ENCODE results near the gene BOLA1. TPM values are rescaled to one million over a fixed set of nuclear protein-coding genes. Genes with fewer than 3 reads are reported as not detected.

BOLA1 gene
- polyA plus RNA-seq, 1 experiment, result 10.1 TPM

DNA sequence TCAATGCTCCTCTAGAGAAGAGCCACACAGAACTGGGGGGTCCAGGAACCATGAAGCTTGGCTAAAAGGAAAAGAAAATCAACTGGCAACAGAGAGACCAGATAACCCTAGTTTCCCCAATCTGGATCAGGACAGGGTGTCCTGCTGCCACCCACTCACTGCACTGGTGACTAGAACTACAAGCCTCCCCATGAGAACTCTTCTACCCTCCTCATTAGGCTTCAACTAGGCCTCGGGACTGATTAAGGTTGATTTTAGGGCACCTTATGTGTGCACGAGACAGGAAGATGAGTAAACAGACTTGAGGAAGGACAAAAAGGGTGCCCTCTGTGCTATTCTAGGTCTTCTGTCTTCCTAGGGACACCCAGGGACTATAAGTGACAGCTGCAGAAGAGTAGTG is 30.5 kb downstream of the BOLA1 start:
- no peaks in the 10 kb centered on the region; the same call in 1 of the 2 replicates for H3K9me3 ChIP-seq (ENCODE audit: control insufficient read depth, insufficient read depth, low read length)
- H3K4me3 ChIP-seq (ENCODE audit: low read depth, low read length), result no peak overlapping the region
- no peak for TF ChIP-seq CTCF (IDR thresholded peaks at IDR 0.05; ENCODE audit: low read depth, low read length)
- no peaks in the 10 kb centered on the region for H3K27me3 ChIP-seq (ENCODE audit: control insufficient read depth, insufficient read depth, low read length)
- DNase-seq (ENCODE audit: low read depth, low spot score), result no peak
- POLR2A ChIA-PET, result interaction anchor here (2.3 kb wide), 1 partner anchor 43 kb away, joined by 18 read pairs; a partner anchor contains a TSS
- CTCF ChIA-PET, result no interaction called here
- no peak overlapping the region for H3K27ac ChIP-seq (ENCODE audit: low read depth, low read length)

DNA sequence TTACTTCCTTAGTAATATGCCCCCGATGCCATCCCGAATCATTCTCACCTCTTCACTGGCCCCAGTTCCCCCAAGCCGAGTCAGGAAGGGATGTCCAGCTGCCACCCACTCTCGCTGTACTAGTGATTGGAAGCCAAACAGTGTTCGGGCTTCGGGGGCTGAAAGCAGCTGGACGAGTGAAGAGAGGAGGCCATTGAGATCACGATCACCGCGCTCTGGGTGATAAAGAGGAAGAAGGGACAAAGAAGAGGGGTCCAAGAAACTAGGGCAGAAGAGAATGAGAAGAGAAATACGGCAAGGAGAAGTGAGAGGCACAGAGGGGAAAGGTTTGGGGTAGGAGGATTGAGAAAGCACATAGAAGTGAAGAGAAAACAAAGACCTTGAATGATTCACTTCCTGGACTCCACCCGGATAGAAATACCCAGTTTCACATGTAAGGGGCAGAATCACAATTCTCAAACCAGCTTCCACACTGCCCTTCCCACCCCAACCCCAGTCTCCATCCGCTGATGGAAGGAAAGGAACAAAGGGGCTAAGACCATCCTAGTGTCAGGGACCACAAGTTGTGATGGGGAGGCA is 31.9 kb downstream of the BOLA1 start:
- no peak for TF ChIP-seq CTCF (IDR thresholded peaks at IDR 0.05; ENCODE audit: low read depth, low read length)
- Histone ChIP-seq H3K27me3 (ENCODE audit: control insufficient read depth, insufficient read depth, low read length) (no peaks in the 10 kb centered on the region), H3K4me3 (ENCODE audit: low read depth, low read length) (no peak overlapping the region), H3K27ac (ENCODE audit: low read depth, low read length) (no peak overlapping the region), H3K9me3 (ENCODE audit: control insufficient read depth, insufficient read depth, low read length) (no peaks in the 10 kb centered on the region; the same call in 1 of the 2 replicates)
- ChIA-PET CTCF (no interaction called here), POLR2A (no interaction called here)
- DNase-seq (ENCODE audit: low read depth, low spot score), result no peak

GRCh38 chr1:149932474-149932873 is 33.1 kb downstream of the BOLA1 start:
- no peak overlapping the region for H3K4me3 ChIP-seq (ENCODE audit: low read depth, low read length)
- CTCF ChIA-PET, result no interaction called here
- POLR2A ChIA-PET, result no interaction called here
- no peak overlapping the region for H3K27ac ChIP-seq (ENCODE audit: low read depth, low read length)
- no peaks in the 10 kb centered on the region for H3K27me3 ChIP-seq (ENCODE audit: control insufficient read depth, insufficient read depth, low read length)
- no peak for DNase-seq (ENCODE audit: low read depth, low spot score)
- TF ChIP-seq CTCF (IDR thresholded peaks at IDR 0.05; ENCODE audit: low read depth, low read length), result no peak
- H3K9me3 ChIP-seq (ENCODE audit: control insufficient read depth, insufficient read depth, low read length), result no peaks in the 10 kb centered on the region; the same call in 1 of the 2 replicates

DNA sequence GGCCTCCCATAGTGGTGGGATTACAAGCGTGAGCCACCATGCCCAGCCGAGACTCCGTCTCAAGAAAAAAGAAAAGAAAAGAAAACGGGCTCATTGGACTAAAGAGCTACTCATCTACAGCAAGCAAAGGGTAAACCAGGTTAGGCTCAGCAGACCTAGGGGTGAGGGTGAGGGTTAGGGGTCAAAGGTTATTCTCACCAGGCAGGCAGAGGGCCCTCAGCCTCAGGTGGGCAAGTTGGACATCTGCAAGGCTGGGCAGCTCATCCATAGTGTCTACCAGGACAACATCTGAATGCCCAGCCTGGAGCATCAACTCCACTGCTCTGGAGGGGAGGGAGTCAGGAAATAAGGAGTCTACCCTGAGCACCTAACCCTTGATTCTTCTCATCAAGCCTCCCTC is 33.8 kb downstream of the BOLA1 start:
- DNase-seq (ENCODE audit: low read depth, low spot score), result no peak
- no peaks in the 10 kb centered on the region for H3K9me3 ChIP-seq (ENCODE audit: control insufficient read depth, insufficient read depth, low read length)
- POLR2A ChIA-PET, result no interaction called here
- H3K27ac ChIP-seq (ENCODE audit: low read depth, low read length), result no peak overlapping the region
- CTCF ChIA-PET, result no interaction called here
- H3K4me3 ChIP-seq (ENCODE audit: low read depth, low read length), result no peak overlapping the region
- no peak for TF ChIP-seq CTCF (IDR thresholded peaks at IDR 0.05; ENCODE audit: low read depth, low read length)
- no peaks in the 10 kb centered on the region for H3K27me3 ChIP-seq (ENCODE audit: control insufficient read depth, insufficient read depth, low read length)

DNA sequence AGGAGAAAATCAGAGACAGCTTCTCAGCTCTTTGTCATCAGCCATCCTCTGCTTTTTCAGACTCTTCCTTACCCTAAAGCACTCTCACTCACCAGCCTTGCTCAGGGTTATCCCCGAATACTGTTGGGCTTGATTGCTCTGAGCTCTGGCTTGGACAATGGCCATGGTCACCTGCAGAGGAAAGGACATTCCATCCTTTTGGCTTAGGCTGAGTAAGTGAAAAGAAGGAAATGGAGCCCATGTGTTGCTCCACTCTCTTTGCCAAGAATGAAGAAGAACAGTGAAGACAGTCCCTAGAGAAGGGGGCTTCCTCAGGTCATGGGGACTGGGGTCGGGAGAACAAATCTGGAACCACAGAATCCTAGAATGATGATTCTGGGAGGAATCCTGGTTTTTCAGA is 35.0 kb downstream of the BOLA1 start:
- no peak for DNase-seq (ENCODE audit: low read depth, low spot score)
- no peak for TF ChIP-seq CTCF (IDR thresholded peaks at IDR 0.05; ENCODE audit: low read depth, low read length)
- no peak overlapping the region for H3K4me3 ChIP-seq (ENCODE audit: low read depth, low read length)
- no peak overlapping the region for H3K27ac ChIP-seq (ENCODE audit: low read depth, low read length)
- H3K9me3 ChIP-seq (ENCODE audit: control insufficient read depth, insufficient read depth, low read length), result no peaks in the 10 kb centered on the region
- CTCF ChIA-PET, result interaction anchor here (0.9 kb wide), 1 partner anchor 8 kb away, joined by 4 read pairs; no protein-coding TSS in a partner anchor
- no peaks in the 10 kb centered on the region for H3K27me3 ChIP-seq (ENCODE audit: control insufficient read depth, insufficient read depth, low read length)
- POLR2A ChIA-PET, result no interaction called here

All from AG04450 (cell line).